Stimulated activated CD8-positive, alpha-beta memory T cell treated with anti-CD3 and anti-CD28 coated beads, Interleukin-4, amount 100 ng/mL, for 48 hours (primary cell): ENCODE results near the gene ABCB10.
"Not testable (repeated sequence)": the region's sequence is repeated elsewhere in the genome, so short reads cannot be mapped to it uniquely, and the experiment has no call there.

Experiments used
- DNase-seq: peaks from one replicate; pipeline ENCODE4 v3.0.0-alpha.2; 2020

Gene ABCB10

DNA sequence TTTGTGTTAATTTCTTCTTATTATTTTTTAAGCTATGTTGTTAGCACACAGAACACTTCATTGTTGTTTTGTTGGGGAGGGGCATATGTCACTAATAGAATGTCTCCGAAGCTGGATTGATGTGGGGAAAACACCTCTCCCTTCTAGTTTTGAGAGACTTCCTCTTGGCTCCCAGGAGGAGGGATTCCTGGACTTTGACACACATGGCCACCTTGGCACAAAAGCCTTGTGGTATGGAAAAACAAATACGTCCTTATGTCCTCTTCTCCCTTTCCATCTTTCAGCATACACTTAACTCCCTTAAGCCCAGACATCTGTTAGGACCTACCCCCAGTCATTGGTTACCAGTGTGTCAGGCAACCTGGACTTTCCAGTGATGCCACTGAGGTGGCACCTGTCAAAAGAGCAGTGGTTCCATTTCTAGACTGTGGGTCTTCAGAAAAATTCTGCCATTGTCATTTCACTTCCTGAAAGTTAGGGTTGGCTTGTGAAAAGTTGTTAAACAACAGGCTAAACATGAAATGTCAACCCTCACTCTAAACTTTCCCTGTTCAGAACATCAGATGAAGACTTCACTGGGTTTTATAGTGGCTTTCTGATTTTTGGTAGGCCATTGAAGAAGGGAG, 12.5 kb upstream of the ABCB10 start:
- no peak for DNase-seq

DNA sequence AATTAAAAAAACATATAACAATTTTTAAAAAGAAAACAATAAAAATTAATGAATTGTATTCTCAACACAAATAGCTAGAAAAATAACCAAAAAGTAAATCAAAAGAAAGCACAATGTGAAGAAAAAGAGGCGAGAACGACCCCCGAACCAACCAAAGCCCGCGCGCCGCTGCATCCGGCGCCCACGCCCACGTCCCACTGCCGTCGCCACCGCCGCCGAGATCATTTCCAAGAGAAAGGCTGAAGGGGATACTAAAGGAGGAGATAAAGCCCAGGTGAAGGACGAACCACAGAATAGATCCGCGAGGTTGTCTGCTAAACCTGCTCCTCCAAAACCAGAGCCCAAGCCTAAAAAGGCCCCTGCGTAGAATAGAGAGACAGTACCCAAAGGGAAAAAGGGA, 11.8 kb upstream of the ABCB10 start:
- no peak for DNase-seq

DNA sequence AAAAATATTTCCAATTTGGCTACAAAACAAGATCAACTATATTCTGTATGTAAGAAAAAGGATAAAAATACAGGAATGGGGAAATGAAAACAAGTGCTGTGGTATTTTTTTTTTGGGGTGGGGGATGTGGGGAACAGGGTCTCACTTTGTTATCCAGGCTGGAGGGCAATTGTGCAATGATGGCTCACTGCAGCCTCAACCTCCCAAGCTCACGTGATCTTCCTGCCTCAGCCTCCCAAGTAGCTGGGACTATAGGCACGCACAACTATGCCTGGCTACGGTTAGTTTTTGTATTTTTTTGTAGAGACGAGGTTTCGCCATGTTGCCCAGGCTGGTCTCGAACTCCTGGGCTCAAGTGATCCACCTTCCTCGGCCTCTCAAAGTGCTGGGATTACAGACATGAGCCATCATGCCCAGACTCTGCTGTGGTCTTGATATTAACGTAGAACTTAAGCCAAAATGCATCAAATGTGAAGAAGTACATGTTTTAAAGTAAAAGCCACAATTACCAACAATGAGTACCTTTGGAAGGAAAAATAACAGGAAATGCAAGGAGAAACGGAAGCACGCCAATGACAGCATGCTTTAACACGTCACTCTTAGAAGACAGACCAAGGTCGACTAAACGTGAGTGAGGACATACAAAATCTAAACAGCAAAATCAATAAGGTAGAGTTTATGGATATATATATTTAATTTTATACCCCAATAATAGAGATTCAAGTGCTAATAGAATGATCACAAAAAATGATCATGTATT, 8.8 kb upstream of the ABCB10 start:
- DNase-seq = no peak

DNA sequence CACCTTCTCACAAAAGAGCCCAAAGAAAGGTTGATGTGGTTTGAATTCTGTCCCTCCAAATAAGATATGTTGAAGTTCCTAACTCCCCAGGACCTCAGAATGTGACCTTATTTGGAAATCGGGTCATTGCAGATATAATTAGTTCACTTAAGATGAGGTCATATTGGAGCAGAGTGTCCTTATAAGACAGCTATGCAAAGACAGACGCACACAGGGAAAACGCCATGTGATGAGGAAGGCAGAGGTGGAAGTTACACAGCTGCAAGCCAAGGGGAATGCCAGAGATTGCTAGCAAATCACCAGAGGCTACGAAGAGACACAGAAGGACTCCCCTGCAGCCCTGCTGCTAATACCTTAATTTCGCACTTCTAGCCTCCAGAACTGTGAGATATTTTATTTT, 5.2 kb upstream of the ABCB10 start:
- no peak for DNase-seq

DNA sequence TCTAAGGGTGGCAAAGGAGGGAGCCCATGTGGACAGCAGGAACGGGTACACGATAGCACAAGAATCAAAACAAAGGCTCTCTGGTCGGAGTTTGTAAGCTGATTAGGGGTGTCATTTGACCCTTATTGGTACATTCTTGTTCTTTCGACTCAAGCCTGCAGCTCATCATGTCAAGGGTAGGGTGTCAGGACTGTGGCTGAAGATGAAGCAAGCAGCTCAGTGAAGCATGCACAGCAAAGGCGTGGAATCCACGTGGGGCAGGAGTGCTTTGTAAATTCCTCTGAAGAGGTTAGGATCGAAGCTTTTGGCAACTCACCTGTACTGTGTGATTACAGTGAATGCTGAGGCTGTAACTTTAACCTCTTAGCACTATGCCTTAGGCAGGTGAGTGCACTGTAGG, 4.7 kb upstream of the ABCB10 start:
- no peak for DNase-seq

DNA sequence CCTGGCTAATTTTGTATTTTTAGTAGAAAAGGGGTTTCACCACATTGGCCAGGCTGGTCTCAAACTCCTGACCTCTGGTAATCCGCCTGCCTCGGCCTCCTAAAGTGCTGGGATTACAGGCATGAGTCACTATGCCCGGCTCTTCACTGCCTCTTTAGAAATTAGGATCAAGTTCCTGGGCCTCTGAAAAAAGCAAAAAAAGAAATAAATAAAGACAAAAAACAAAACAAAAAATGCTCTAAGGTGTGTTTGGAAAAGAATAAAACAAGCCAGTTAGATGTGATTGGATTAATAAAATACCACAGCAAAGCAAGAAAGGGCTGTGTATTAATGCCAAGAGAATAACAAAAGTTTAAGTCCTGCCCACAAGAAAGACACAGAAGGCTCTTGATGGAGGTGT, 4.2 kb upstream of the ABCB10 start:
- DNase-seq = no peak

DNA sequence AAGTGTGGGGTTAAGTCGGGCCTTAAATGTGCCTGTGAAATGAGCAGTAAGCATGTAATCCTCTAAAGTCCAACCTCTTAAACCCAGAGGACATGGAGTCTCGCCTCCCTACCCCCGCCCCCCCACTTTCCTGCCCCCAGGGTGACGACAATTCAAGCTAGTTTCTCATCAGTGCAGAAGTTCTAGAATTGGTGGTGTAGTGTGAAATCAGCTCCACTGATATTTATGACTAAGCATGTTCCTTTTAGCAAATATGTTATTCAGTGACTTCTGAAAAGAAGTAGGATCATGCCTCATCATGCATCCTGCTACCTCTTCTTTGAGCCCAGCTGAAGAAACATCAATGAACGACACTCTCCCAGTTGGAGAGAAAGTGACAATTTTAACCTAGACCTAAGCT, 2.6 kb upstream of the ABCB10 start:
- no peak for DNase-seq

DNA sequence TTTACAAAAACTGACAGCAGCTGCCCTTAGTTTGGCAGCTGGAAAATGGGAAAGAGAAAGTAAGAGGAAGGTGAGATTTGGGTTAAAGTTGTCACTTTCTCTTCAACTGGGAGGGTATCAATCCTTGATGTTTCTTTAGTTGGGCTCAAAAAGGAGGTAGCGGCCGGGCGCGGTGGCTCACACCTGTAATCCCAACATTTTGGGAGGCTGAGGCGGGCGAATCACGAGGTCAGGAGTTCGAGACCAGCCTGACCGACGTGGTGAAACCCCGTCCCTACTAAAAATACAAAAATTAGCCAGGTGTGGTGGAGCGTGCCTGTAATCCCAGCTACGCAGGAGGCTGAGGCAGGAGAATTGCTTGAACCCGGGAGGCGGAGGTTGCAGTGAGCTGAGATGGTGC, 1.6 kb upstream of the ABCB10 start:
- not testable (repeated sequence) for DNase-seq

DNA sequence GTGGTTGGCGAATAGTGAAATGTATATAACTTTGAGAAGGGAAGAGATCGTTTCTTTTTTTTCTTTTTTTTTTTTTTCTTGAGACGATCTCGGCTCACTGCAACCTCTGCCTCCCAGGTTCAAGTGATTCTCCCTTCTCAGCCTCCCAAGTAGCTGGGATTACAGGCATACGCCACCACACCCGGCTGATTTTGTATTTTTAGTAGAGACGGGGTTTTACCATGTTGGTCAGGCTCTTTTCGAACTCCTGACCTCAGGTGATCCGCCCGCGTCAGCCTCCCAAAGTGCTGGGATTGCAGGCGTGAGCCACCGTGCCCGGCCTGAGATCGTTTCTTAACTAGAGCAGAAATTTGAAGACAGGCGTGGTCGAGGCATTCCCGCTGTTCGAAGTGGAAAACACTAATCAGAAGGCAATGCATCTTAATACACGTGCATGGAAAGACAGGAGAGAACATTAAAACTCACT, 862 bp upstream of the ABCB10 start:
- peak; percentile 34 for DNase-seq

DNA sequence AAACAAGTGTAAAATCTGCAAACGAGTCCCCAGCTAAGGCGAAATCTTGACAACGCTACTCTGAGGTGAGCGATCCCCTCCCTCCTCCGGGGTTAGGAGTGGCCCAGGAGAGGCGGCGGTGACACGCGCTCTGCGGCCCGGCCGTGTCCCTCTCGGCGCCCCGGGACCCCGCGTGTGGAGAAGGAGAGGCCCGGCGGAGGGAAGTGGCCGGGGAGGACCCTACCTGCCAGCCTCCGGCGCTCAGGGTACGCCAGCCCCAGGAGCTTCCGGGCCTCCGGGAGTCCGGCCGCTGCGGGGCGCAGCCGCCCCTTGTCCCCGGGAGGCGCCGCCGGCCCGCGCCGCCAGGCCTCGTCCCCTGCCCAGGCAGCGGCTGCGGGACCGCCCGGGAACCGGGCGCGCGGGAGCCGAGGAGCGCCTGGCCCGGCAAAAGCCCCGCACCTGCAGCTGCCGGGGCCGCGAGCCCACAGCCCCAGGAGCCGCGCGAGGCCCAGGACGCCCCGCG, 543 bp downstream of the ABCB10 start:
- peak; percentile 56 for DNase-seq

DNA sequence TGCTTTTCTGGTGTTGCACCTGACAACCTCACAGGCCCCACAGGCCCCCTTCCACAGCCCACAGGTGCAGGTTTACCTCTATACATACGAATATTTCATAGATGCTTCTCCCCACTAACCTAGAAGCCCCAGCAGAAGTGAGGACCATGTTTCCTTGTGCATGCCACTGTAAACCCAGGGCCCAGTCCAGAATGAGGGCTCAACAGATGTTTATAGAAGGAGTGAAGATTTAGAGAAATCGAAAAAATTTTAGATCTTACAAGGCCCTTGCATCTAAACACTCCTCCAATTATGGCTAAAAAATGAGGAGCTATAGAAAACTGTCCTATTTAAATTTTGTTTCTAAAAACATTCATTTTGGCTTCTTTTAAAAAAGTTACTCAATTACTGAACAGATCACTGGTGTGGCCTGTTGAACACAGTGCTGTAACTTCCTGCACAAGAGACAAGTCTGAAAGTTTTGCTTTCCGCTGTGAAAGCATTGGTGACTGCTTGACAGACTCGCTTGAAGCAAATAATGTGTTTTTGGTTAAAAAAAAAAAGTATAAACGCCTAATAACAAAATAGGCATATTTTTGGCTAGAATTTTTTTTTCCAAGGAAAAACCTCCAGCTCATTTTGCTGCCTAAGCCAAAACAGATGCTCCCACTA, 1.2 kb downstream of the ABCB10 start:
- DNase-seq = no peak

DNA sequence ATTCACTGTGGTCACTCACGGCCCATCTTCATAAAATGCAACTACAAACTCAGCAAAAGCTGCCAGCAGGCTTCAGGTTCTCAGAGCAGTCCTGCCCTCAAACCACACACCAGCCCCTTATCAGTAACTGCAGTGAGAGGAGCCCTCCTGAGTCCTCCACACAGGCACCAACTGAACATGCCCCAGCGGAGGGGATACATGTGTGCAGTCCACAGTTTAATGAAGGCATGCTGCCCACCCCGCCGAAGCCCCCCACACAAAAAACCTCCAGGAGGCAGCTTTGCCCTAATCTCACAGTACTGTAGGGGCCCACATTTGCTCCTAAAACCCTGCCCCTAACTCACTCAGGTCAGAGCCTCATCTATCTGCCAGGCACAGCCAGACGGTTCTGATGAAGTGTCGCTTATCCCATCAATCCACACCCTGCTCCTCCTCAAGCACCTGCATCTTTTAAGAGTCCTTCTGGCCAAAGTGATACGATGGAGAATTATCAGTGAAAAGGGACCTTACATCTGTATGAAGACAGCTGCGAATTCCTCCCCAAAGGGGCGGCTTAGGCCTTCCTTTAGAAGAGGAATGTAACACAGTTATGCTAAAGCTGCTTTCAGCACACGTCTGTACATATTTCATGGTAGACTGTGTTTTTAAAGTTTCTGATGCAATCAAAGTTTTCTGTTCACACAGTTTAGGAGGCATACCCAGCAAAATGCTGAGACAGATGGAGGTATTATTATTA, 3.5 kb downstream of the ABCB10 start:
- DNase-seq = no peak

DNA sequence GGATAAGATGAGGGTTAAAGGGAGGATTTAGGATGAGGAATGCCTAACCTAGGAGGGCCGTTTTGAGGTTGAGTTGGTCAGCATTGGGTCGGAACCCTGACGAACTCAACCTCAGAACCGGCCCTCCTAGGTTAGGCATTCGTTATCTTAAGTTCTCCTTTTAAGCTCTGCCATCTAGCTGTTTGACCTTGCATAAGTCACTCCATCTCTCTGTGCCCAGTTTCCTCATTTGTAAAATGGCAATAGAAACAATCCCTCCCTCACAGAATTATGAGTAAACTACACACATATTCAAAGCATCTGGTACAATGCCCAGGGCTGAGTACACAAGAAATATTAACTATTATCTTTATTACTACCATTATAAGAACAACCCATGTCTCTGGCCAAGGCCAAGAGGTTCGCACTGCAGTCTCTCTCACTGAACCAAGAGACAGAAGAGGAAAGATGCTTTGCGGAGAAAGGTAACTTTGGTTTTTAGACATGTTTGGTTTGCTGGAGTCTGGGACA, 4.8 kb downstream of the ABCB10 start:
- no peak for DNase-seq

DNA sequence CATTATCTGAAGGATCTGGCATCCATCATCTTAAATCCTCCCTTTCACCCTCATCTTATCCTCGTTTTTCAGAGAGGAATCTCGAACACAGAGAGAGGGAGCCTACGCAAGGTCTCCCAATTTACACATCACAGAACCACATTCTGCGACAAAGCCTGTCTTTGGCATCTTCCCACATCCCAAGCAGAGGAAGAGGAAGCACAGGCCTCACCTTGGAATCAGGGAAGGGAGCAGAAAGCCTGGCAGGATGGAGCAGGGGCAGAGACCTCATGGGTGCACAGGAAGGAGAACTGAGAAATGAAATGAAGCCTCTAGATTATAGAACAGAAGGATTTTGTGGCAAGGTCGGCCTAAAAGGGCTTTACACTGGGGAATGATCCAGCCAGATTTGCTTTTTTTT, 5.8 kb downstream of the ABCB10 start:
- DNase-seq = no peak

DNA sequence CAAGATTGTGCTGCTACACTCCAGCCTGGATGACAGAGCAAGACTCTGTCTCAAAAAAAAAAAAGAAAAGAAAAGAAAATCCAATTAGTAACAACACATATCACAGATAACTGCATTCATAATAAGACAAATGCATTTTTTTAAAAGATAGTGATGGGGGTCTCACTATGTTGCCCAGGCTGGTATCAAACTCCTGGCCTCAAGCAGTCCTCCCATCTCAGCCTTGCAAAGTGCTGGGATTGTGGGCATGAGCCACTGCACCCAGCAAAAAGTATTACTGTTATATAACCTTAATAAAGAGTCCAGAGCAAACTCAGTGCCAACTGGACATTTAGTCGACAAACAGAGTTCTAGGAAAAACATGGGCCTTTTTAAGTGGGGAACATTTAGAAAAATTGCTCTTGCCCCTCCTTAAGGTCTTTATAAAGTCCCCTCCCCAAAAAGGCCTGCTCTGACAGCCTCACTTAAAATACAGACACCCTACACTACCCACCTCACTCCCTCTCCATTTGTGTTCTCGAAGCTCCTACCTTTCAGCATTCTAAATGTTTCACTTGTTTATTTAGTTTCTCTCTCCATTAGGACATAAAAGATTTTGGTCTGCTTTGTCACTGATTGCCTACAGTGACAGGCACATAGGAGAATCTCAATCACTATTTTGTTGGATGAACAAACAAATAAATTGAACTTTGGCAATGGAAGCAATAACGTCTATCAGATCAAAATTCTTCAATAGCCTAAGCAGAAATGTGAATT, 7.5 kb downstream of the ABCB10 start:
- no peak for DNase-seq

DNA sequence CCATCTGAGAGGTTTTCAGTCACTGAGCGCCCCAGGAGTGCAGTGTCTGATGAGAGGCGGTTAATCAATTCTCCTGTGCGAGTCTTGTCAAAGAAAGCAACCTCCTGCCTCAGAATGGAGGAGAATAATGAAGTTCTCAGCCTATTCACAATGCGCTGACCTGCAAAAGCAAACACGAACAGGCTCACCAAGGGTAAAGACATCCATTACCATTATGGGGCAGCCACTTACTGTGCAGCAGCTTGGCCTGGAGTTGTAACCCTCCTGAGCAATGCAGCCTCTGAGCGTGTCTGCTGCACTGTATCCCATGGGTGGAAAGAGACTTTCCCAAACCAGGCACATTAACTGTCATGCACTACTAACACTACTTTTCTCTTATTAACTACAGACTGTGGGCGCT, 11.0 kb downstream of the ABCB10 start:
- DNase-seq = no peak

DNA sequence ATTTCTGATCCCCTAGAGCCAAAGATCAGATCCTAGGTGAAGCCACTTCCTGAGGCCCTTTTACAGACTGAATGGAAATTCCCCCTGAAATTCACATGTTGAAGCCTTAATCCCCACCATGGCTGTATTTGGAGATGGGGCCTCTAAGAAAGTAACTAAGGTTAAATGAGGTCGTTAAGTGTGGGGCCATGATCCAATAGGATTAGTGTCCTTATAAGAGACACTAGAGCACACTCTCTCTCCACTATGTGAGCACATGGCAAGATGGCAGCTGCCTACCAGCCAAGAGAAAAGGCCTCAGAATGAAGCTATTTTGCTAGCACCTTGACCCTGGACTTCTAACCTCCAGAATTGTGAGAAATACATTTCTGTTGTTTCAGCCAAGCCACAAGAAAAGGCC, 13.9 kb downstream of the ABCB10 start:
- DNase-seq = no peak

DNA sequence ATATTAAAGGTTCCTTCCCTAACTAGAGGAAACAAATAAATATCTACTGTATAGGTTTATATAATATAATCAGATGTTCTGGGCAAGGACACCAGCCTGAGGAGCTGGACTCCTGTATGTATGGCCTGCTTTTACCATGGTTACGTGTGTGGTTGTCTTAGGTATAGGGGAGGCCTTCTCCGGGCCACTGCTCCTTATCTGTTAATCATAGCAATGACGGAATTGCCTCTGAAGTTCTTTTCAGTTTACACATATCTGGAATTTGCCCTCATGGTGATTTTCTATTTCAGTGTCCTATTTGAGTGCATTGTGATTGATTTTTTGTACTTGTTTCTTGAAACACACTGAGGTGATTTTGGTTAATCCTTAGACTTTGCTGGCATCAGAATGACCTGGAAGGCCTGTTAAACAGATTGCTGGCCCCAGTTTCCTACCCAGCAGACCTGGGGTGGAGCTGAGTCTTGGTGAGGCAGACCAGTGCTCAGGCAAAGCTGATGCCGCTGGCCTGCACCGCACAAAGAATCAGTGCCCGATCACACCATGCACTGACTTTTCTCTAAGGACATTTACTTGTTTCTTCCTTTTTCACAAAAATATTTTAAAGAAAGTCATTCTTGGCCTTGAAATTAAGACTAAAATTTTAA, 18.5 kb downstream of the ABCB10 start:
- DNase-seq = no peak

DNA sequence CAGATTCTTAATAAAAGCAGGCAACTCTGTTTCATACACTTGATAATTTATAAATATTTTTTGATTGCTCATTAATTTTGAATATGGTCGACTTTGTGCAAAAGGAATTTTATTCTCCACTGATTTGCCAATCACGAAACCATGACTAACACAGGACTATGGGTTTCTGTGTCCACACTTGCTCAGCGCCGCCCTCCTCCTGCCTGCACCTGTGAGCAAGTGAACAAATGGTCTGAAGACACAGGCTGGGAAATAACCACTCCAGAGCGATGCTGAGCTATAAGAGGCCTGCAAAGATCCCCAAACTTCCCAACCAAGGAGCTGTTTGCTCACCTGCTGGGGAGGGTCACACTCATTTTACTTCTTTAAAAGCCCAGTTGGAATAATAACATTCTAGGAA, 19.6 kb downstream of the ABCB10 start:
- DNase-seq = no peak

DNA sequence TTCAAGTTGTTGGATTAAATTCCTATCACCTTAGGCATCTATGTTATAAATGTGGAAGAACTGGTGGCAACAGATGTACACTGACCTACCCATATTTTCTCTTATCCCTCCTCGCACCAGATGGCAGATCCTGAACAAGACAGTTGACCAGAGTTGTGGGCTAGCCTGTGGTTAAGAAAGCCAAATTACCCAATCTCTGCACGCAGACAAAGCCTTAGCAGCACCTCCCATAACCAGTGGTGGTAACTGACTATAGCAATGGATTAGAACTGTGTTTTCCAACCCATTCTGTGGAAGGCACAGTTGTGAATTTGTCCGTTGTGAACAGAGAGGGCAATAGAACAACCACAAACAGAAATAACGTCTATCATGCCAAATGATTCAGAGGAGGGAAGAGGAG, 20.6 kb downstream of the ABCB10 start:
- DNase-seq = no peak

DNA sequence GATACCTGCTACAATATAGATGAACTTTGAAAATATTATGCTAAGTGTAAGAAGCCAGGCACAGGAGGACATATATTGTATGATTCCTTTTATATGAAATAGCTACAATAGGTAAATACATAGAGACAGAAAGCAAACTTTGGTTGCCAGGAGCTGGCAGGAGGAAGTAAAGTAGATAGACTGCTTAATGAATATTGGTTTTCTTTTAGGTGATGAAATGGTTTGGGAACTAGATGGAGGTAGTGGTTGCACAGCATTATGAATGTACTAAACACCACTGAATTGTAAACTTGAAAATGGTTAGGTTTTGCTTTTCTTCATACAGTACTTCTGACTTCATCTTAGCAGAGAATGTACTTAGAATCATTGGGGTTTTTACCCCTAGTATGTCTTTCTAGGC, 21.5 kb downstream of the ABCB10 start:
- no peak for DNase-seq

DNA sequence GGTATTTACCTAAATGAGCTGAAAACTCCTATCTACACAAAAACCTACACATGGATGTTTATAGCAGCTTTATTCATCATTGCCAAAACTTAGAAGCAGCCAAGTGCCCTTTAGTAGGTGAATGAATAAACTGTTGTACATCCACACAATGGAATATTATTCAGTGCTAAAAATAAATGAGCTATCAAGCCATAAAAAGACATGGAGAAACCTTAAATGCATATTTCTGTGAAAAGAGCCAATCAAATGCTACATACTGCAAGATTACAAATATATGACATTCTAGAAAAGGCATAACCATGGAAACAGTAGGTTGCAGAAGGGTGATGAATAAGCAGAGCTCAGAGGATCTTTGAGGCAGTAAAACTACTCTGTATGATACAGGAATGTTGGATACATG, 23.3 kb downstream of the ABCB10 start:
- no peak for DNase-seq
